PC-3 (cell line): ENCODE results near the gene FILIP1L. TPM values are rescaled to one million over a fixed set of nuclear protein-coding genes. Genes with fewer than 3 reads are reported as not detected.

Experiments used
- ATAC-seq: fragments of 200-7000 bp; cut with Tn5 transposase; 2 replicates; pipeline ENCODE4 v1.9.1; 2020; ENCODE audit warnings: mild to moderate bottlenecking, moderate library complexity
- BruUV-seq: library from RNA; stranded (reverse); fragments of 400-500 nt; replicated peaks from 2 replicates; lab custom pipeline; 2021; lab: Mats Ljungman, UMichigan
- CTCF ChIA-PET: fragments of 300-600 bp; sonication (Branson Sonifier 250); formaldehyde crosslinking; loops from one replicate; lab custom pipeline; 2022; ENCODE audit warnings: antibody characterized with exemption; lab: Charles Lee
- POLR2A ChIA-PET: fragments of 300-600 bp; sonication (Branson Sonifier 250); formaldehyde crosslinking; loops from one replicate; lab custom pipeline; 2022; ENCODE audit warnings: antibody characterized with exemption; ENCODE audit not compliant: unreplicated experiment; lab: Charles Lee
- DNase-seq: peaks from one replicate; pipeline ENCODE4 v3.0.0-alpha.2; 2015
- H2AFZ ChIP-seq: fragments of 300-600 bp; sonication (generic); 2 replicates; pipeline ENCODE4 v1.6.0; 2016; ENCODE audit warnings: antibody characterized with exemption, low read length
- H3F3A ChIP-seq: fragments of 300-600 bp; sonication (generic); one replicate; pipeline ENCODE4 v1.6.0; 2017; ENCODE audit warnings: antibody characterized with exemption, low read length, control low read depth, mild to moderate bottlenecking; ENCODE audit not compliant: unreplicated experiment
- H3K27ac ChIP-seq: fragments of 300-600 bp; sonication (generic); 2 replicates; pipeline ENCODE4 v1.5.1; 2016; ENCODE audit warnings: mild to moderate bottlenecking, low read length
- H3K27me3 ChIP-seq: fragments of 300-600 bp; sonication (generic); 2 replicates; pipeline ENCODE4 v1.6.1; 2016; ENCODE audit warnings: low read length, mixed read lengths
- H3K36me3 ChIP-seq: fragments of 300-600 bp; sonication (generic); 2 replicates; pipeline ENCODE4 v1.6.1; 2016; ENCODE audit warnings: low read depth, mixed run types, low read length, mixed read lengths
- H3K4me1 ChIP-seq: fragments of 300-600 bp; sonication (generic); 2 replicates; pipeline ENCODE4 v1.5.1; 2016; ENCODE audit warnings: low read length; ENCODE audit not compliant: insufficient read depth
- H3K4me2 ChIP-seq: fragments of 300-600 bp; sonication (generic); 2 replicates; pipeline ENCODE4 v1.6.0; 2016; ENCODE audit warnings: low read length
- H3K4me3 ChIP-seq: fragments of 300-600 bp; sonication (generic); 2 replicates; pipeline ENCODE4 v1.5.1; 2016; ENCODE audit warnings: mild to moderate bottlenecking, low read length, mixed read lengths
- H3K79me2 ChIP-seq: fragments of 300-600 bp; sonication (generic); 2 replicates; pipeline ENCODE4 v1.6.1; 2017; ENCODE audit warnings: low read length, mixed read lengths
- H3K9ac ChIP-seq: fragments of 300-600 bp; sonication (generic); 2 replicates; pipeline ENCODE4 v1.6.0; 2016; ENCODE audit warnings: mild to moderate bottlenecking, low read length
- H3K9me2 ChIP-seq: fragments of 300-600 bp; sonication (generic); replicated peaks from 2 replicates; pipeline ENCODE4 v1.6.1; 2016; ENCODE audit warnings: mixed run types, low read length, mixed read lengths
- H3K9me3 ChIP-seq: fragments of 300-600 bp; sonication (generic); 2 replicates; pipeline ENCODE4 v1.6.1; 2016; ENCODE audit warnings: low read length, mixed read lengths
- H4K20me1 ChIP-seq: fragments of 300-600 bp; sonication (generic); 2 replicates; pipeline ENCODE4 v1.6.1; 2016; ENCODE audit warnings: low read length, mixed read lengths
- EZH2 ChIP-seq: fragments of 300-600 bp; sonication (generic); IDR thresholded peaks from one replicate; pipeline ENCODE4 v1.6.1; 2017; ENCODE audit warnings: antibody characterized with exemption, mild to moderate bottlenecking, low read length; ENCODE audit not compliant: unreplicated experiment
- EZH2phosphoT487 ChIP-seq: fragments of 300-600 bp; sonication (generic); IDR thresholded peaks from 2 replicates; pipeline ENCODE4 v1.6.1; 2018; ENCODE audit warnings: mild to moderate bottlenecking, antibody characterized with exemption, low read length, borderline replicate concordance
- intact Hi-C: fragments of 100-400 bp; cut with micrococcal nuclease; formaldehyde crosslinking; loops from 2 replicates; pipeline ENCODE4 v1.9.0; 2023
- total RNA-seq: library from RNA; depleted of rRNA; stranded (reverse); fragments of >200 nt; gene quantifications from 2 replicates; pipeline ENCODE4 v1.2.3, GENCODE V29; 2014
- TF ChIP-seq, protein P1 (sequence below): fragments of 300-600 bp; sonication (generic); conservative IDR thresholded peaks from 2 replicates; pipeline ENCODE4 v1.5.1; 2017; ENCODE audit warnings: antibody characterized with exemption, low read depth, mild to moderate bottlenecking, low read length

Gene FILIP1L
- total RNA-seq, 1 experiment from 2014 or later = not detected

GRCh38 chr3:99859825-99860224 is 254.5 kb downstream of the FILIP1L start:
- Histone ChIP-seq H4K20me1 (no peaks in the 10 kb centered on the region), H3K9ac (no peak overlapping the region), H3K4me3 (no peak overlapping the region), H3K4me2 (peak overlapping the region; percentile 55), H3F3A (no peaks in the 10 kb centered on the region), H3K4me1 (peaks cover 49% of the 10 kb centered on the region), H3K79me2 (peaks cover 62% of the 10 kb centered on the region), H3K9me3 (no peaks in the 10 kb centered on the region), H3K36me3 (no peaks in the 10 kb centered on the region), H3K27me3 (no peaks in the 10 kb centered on the region), H3K9me2 (no peaks in the 10 kb centered on the region), H3K27ac (peak overlapping the region; percentile 49), H2AFZ (no peak overlapping the region)
- DNase-seq (peak; percentile 93), ATAC-seq (peak; percentile 70)
- BruUV-seq = no TSS peak
- intact Hi-C loops = loop anchor here (1.0 to 5.0 kb wide), 3 partner anchors 41 to 187 kb away; no protein-coding TSS in a partner anchor
- ChIA-PET POLR2A (interaction anchor here (0.6 to 0.9 kb wide), 4 partner anchors 13 to 198 kb away, joined by 3 to 10 read pairs (median 6); no protein-coding TSS in a partner anchor), CTCF (interaction anchor here (0.6 kb wide), 1 partner anchor 851 kb away, joined by 3 read pairs; no protein-coding TSS in a partner anchor)
- TF ChIP-seq EZH2phosphoT487 = no peak
- TF ChIP-seq EZH2 = no peak
- TF ChIP-seq, protein P1, sequence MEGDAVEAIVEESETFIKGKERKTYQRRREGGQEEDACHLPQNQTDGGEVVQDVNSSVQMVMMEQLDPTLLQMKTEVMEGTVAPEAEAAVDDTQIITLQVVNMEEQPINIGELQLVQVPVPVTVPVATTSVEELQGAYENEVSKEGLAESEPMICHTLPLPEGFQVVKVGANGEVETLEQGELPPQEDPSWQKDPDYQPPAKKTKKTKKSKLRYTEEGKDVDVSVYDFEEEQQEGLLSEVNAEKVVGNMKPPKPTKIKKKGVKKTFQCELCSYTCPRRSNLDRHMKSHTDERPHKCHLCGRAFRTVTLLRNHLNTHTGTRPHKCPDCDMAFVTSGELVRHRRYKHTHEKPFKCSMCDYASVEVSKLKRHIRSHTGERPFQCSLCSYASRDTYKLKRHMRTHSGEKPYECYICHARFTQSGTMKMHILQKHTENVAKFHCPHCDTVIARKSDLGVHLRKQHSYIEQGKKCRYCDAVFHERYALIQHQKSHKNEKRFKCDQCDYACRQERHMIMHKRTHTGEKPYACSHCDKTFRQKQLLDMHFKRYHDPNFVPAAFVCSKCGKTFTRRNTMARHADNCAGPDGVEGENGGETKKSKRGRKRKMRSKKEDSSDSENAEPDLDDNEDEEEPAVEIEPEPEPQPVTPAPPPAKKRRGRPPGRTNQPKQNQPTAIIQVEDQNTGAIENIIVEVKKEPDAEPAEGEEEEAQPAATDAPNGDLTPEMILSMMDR = no peak

- Histone ChIP-seq H2AFZ (no peak overlapping the region), H3K9ac (no peak overlapping the region), H3F3A (no peaks in the 10 kb centered on the region), H3K36me3 (no peaks in the 10 kb centered on the region), H3K9me2 (no peaks in the 10 kb centered on the region), H3K27me3 (no peaks in the 10 kb centered on the region), H3K4me1 (peaks cover 45% of the 10 kb centered on the region), H3K9me3 (no peaks in the 10 kb centered on the region), H3K79me2 (peaks cover 62% of the 10 kb centered on the region), H3K4me3 (no peak overlapping the region), H3K4me2 (no peak overlapping the region), H4K20me1 (no peaks in the 10 kb centered on the region), H3K27ac (no peak overlapping the region)
- ChIA-PET POLR2A (no interaction called here), CTCF (no interaction called here)
- intact Hi-C loops = loop anchor here (2.0 to 5.0 kb wide), 2 partner anchors 149 to 188 kb away; no protein-coding TSS in a partner anchor
- BruUV-seq = no TSS peak
- ATAC-seq (no peak), DNase-seq (no peak)
- TF ChIP-seq, protein P1 = no peak
- TF ChIP-seq EZH2phosphoT487 (no peak), EZH2 (no peak)
These were observed 255.8 kb downstream of the FILIP1L start for GRCh38 chr3:99858469-99858868.

DNA sequence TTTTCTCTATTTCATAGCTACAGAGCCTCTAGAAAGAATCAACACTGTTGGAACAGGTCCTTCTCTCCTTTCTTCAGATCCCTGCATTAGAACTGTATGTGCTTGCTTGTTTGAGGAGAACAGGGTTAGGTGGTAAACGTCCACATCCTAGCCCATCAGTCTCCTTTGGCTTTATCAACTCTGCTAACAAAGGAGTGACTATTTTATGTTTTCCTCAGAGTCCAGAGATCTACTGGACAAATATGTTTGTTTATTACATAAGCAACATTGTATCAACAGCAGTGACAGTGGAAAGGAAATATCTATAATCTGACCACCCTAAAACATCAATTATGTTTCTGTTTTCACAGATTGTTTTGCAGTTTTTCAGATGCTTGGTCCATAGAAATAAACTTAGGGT is 257.0 kb downstream of the FILIP1L start:
- no peak overlapping the region for H2AFZ ChIP-seq
- ChIA-PET POLR2A (no interaction called here), CTCF (no interaction called here)
- ATAC-seq (no peak), DNase-seq (no peak)
- intact Hi-C loops = loop anchor here (5.0 kb wide), 1 partner anchor 150 kb away; no protein-coding TSS in a partner anchor
- H3K79me2 ChIP-seq = peaks cover 62% of the 10 kb centered on the region
- H4K20me1 ChIP-seq = no peaks in the 10 kb centered on the region
- BruUV-seq = no TSS peak
- peaks cover 38% of the 10 kb centered on the region for H3K4me1 ChIP-seq
- H3K4me2 ChIP-seq = no peak overlapping the region
- H3K9ac ChIP-seq = no peak overlapping the region
- no peak overlapping the region for H3K27ac ChIP-seq
- TF ChIP-seq, protein P1 = no peak
- H3K4me3 ChIP-seq = no peak overlapping the region
- H3K36me3 ChIP-seq = no peaks in the 10 kb centered on the region
- H3K27me3 ChIP-seq = no peaks in the 10 kb centered on the region
- H3F3A ChIP-seq = no peaks in the 10 kb centered on the region
- H3K9me2 ChIP-seq = no peaks in the 10 kb centered on the region
- no peaks in the 10 kb centered on the region for H3K9me3 ChIP-seq
